Activated gamma-delta T cell treated with anti-CD3 and anti-CD28 coated beads, Interleukin-2, amount 50 U/mL, for 16 hours (primary cell): ENCODE data around the gene TMPRSS2.

Experiments
- DNase-seq: peaks from one replicate; pipeline ENCODE4 v3.0.0-alpha.2; 2020; ENCODE audit warnings: low read depth

TMPRSS2 gene

GRCh38 chr21:41509733-41510132 lies 1.8 kb upstream of the TMPRSS2 start:
- no peak for DNase-seq

- DNase-seq = no peak
Measured at GRCh38 chr21:41509145-41509496, 1.2 kb upstream of the TMPRSS2 start.

- DNase-seq = no peak
Measured at GRCh38 chr21:41508415-41509144, 622 bp upstream of the TMPRSS2 start.

- no peak for DNase-seq
Measured at GRCh38 chr21:41506611-41507520, 1.1 kb downstream of the TMPRSS2 start.

- no peak for DNase-seq
Measured at GRCh38 chr21:41506005-41506594, 1.9 kb downstream of the TMPRSS2 start.

GRCh38 chr21:41504030-41504429 lies 3.9 kb downstream of the TMPRSS2 start:
- no peak for DNase-seq

- DNase-seq = no peak
Measured at GRCh38 chr21:41503331-41503730, 4.6 kb downstream of the TMPRSS2 start.

- no peak for DNase-seq
Measured at GRCh38 chr21:41501919-41502318, 6.0 kb downstream of the TMPRSS2 start.

- no peak for DNase-seq
Measured at GRCh38 chr21:41500931-41501381, 7.0 kb downstream of the TMPRSS2 start.

GRCh38 chr21:41500363-41500762 lies 7.6 kb downstream of the TMPRSS2 start:
- no peak for DNase-seq

GRCh38 chr21:41499920-41500319 lies 8.0 kb downstream of the TMPRSS2 start:
- DNase-seq = no peak

- DNase-seq = no peak
Measured at GRCh38 chr21:41497788-41498187, 10.2 kb downstream of the TMPRSS2 start.

GRCh38 chr21:41497008-41497407 lies 10.9 kb downstream of the TMPRSS2 start:
- no peak for DNase-seq

- DNase-seq = no peak
Measured at GRCh38 chr21:41494242-41494641, 13.7 kb downstream of the TMPRSS2 start.

- DNase-seq = no peak
Measured at GRCh38 chr21:41491412-41491811, 16.5 kb downstream of the TMPRSS2 start.

GRCh38 chr21:41490330-41490729 lies 17.6 kb downstream of the TMPRSS2 start:
- no peak for DNase-seq

- no peak for DNase-seq
Measured at GRCh38 chr21:41489329-41489728, 18.6 kb downstream of the TMPRSS2 start.

GRCh38 chr21:41488080-41488479 lies 19.9 kb downstream of the TMPRSS2 start:
- no peak for DNase-seq

GRCh38 chr21:41487082-41487481 lies 20.9 kb downstream of the TMPRSS2 start:
- DNase-seq = no peak

GRCh38 chr21:41483973-41484372 lies 24.0 kb downstream of the TMPRSS2 start:
- DNase-seq = no peak

- DNase-seq = no peak
Measured at GRCh38 chr21:41483415-41483814, 24.5 kb downstream of the TMPRSS2 start.

GRCh38 chr21:41482980-41483379 lies 25.0 kb downstream of the TMPRSS2 start:
- no peak for DNase-seq

GRCh38 chr21:41482301-41482700 lies 25.7 kb downstream of the TMPRSS2 start:
- DNase-seq = no peak
